ENCODE measurements around the gene FTO.

GRCh38 chr16:54056921-54057320, 353.0 kb downstream of the FTO start:
- TF ChIP-seq POLR2A (IDR thresholded peaks at IDR 0.05) = no peak
- TF ChIP-seq CTCF (IDR thresholded peaks at IDR 0.05) = no peak

All from prostate gland (tissue), 2 donors.